Activated T-cell treated with anti-CD3 and anti-CD28 coated beads, Interleukin-2, amount 50 U/mL, for 24 hours (primary cell): Measurements from ENCODE around the gene DYNC2H1.

Experiments used
- DNase-seq: peaks from one replicate; pipeline ENCODE4 v3.0.0-alpha.2; 2020
- H3K27ac Mint-ChIP-seq: 2 replicates; pipeline ENCODE4 v1.8.0; 2020; ENCODE audit warnings: mild to moderate bottlenecking, mixed read lengths
- H3K27me3 Mint-ChIP-seq: 2 replicates; pipeline ENCODE4 v1.8.0; 2020; ENCODE audit warnings: mixed read lengths
- H3K36me3 Mint-ChIP-seq: 2 replicates; pipeline ENCODE4 v1.8.0; 2020; ENCODE audit warnings: low read depth, mixed read lengths
- H3K4me1 Mint-ChIP-seq: 2 replicates; pipeline ENCODE4 v1.8.0; 2020; ENCODE audit warnings: low read depth, mixed read lengths
- H3K4me3 Mint-ChIP-seq: 2 replicates; pipeline ENCODE4 v1.8.0; 2020; ENCODE audit warnings: mild to moderate bottlenecking, moderate library complexity, mixed read lengths
- H3K9me3 Mint-ChIP-seq: 2 replicates; pipeline ENCODE4 v1.8.0; 2020; ENCODE audit warnings: mixed read lengths

The DYNC2H1 gene

DNA sequence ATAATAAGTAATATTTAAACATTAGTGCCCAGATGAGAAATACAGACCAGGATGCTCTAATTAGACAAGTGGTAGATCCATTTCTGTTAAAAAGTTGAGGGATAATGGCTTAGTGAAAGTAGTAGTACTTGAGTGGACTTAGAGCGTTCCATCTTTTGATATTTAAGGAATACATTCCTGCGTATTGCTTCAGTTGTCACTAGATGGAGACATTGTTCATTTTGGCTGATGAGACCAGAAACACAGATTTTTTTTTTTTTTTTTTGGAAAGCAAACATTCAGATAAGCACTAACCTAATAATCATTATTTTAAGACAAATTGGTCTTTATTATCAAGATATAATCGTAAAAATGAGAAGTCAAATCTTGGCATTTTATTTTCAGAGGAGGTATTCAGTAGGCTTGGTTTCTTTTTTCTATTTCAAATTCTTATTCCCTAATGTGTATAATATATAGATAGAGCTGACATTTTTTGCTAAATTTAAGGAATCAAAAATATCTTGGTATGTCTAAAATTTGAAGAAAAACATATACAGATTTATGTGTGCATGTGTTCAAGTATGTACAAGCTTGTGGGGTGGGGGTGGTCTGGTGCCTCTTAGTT, 92.9 kb downstream of the DYNC2H1 start:
- no peak overlapping the region for H3K4me3 Mint-ChIP-seq
- H3K9me3 Mint-ChIP-seq = no peaks in the 10 kb centered on the region
- H3K36me3 Mint-ChIP-seq = peaks cover 5% of the 10 kb centered on the region
- no peak for DNase-seq
- H3K4me1 Mint-ChIP-seq = no peaks in the 10 kb centered on the region
- H3K27ac Mint-ChIP-seq = no peak overlapping the region
- no peaks in the 10 kb centered on the region for H3K27me3 Mint-ChIP-seq

DNA sequence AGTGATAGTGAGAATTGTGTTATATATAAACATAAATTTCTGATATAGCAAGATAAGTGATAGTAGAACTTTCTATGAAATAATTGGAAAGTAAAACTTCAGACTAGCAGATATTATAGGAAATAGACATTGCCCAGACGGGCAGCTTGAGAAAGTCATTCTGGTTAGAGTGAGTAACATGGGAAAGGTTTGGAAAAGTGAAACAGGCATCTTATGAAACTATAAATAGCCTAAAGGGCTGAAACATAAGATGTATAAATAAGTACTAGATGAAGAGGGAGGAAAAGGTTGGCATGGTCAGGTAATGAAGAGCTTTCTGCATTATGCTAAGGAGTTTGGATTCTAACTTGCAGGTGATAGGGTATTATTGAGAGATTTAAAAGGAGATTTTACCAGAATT, 101.3 kb downstream of the DYNC2H1 start:
- H3K4me3 Mint-ChIP-seq = no peak overlapping the region
- no peaks in the 10 kb centered on the region for H3K9me3 Mint-ChIP-seq
- H3K36me3 Mint-ChIP-seq = no peaks in the 10 kb centered on the region
- no peak for DNase-seq
- no peaks in the 10 kb centered on the region for H3K4me1 Mint-ChIP-seq
- no peaks in the 10 kb centered on the region for H3K27me3 Mint-ChIP-seq
- no peak overlapping the region for H3K27ac Mint-ChIP-seq

DNA sequence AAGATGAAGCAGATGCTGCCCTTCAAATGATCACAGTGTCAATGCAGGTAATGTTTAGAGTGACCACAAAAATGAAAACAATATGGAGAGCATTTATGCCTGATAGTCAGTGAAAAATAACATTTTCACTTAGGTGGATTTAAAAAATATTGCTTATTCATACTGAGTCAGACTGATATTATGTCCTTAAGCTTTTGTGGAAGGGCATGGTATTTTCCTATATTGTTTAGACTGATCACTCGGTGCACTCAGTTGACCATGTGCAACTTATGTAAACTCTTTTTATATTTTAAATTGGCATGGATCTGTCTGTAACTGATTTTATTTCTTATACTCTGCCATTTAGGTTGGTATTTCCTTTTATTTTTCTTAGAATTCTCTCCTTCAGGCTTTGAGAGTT, 106.6 kb downstream of the DYNC2H1 start:
- H3K27me3 Mint-ChIP-seq = no peaks in the 10 kb centered on the region
- no peak overlapping the region for H3K4me3 Mint-ChIP-seq
- no peak for DNase-seq
- H3K36me3 Mint-ChIP-seq = no peaks in the 10 kb centered on the region
- H3K4me1 Mint-ChIP-seq = no peaks in the 10 kb centered on the region
- no peaks in the 10 kb centered on the region for H3K9me3 Mint-ChIP-seq
- H3K27ac Mint-ChIP-seq = no peak overlapping the region

DNA sequence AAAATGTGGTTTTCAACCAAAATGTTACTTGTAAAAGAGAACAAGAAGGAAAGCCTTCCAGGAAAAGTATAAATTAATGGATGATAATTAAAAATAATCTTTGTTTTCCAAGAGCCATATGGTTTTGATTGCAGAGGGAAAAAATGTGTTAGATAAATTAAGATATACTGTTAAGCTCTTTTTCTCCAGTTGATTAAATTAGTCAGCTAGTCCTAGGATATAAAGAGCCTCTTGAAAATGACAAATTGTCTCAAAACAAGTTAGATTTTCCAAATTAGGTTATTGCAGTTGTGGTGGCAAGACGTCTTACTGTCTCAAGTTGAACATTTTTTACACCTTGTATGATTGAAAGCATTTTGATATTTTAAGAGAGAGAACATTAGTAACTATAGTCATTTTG, 110.9 kb downstream of the DYNC2H1 start:
- no peaks in the 10 kb centered on the region for H3K4me1 Mint-ChIP-seq
- no peak overlapping the region for H3K27ac Mint-ChIP-seq
- H3K4me3 Mint-ChIP-seq = no peak overlapping the region
- H3K27me3 Mint-ChIP-seq = no peaks in the 10 kb centered on the region
- no peak for DNase-seq
- no peaks in the 10 kb centered on the region for H3K36me3 Mint-ChIP-seq
- H3K9me3 Mint-ChIP-seq = no peaks in the 10 kb centered on the region

DNA sequence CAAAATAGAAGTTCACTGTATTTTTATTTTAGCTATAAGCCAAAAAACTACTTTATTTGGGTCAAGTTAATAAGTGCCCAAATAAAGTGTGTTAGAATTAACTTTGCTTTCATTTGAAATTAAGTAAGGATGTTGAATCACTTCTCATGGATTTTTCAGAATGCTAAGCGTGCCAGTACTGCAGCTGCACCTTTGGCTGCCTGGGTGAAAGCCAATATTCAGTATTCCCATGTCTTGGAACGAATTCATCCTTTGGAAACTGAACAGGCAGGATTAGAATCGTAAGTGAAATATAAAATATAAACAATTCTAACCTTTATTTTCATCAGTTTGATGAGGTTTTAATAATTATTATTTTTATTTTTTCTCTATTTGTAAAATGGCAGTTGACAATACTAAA, 113.6 kb downstream of the DYNC2H1 start:
- H3K27me3 Mint-ChIP-seq = no peaks in the 10 kb centered on the region
- no peak overlapping the region for H3K4me3 Mint-ChIP-seq
- DNase-seq = no peak
- H3K4me1 Mint-ChIP-seq = no peaks in the 10 kb centered on the region
- no peaks in the 10 kb centered on the region for H3K36me3 Mint-ChIP-seq
- H3K9me3 Mint-ChIP-seq = no peaks in the 10 kb centered on the region
- H3K27ac Mint-ChIP-seq = no peak overlapping the region

DNA sequence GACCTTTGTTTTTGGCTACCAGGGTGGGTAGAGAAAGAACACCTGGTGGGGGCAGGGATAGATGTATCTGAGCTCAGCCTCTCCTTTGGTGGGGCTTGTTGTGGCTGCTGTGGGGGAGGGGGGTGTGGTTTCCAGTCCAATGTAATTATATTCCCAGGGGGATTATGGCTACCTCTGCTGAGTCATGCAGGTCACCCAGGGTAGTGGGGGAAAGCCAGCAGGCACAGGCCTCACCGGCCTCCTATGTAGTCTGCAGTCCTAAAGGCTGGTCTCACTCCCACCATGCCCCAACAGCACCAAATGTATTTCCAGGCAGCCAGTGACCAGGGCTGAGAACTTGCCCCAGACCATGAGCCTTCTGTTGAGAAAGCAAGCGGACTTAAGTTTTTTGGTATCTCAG, 119.6 kb downstream of the DYNC2H1 start:
- H3K36me3 Mint-ChIP-seq = no peaks in the 10 kb centered on the region

DNA sequence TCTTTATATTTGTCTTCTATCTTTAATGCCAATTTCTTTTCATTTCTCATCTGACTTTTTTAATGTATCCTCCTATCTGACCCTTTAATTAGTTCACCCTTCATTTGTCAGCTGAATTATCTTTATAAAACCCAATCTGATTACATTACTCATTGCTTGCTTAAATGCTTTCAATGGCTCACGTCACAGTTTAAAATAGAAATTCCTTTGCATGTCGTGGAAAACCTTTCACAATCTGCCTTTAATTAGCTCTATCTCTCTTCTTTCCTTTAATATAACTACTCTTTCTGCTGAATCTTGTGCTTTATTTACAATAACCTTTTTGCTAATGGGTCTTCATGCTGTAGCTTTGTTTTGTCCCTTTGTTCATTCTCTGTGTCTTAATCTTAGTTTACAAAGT, 125.7 kb downstream of the DYNC2H1 start:
- no peaks in the 10 kb centered on the region for H3K9me3 Mint-ChIP-seq
- H3K27me3 Mint-ChIP-seq = no peaks in the 10 kb centered on the region
- no peaks in the 10 kb centered on the region for H3K4me1 Mint-ChIP-seq
- no peak overlapping the region for H3K4me3 Mint-ChIP-seq
- H3K36me3 Mint-ChIP-seq = no peaks in the 10 kb centered on the region
- no peak overlapping the region for H3K27ac Mint-ChIP-seq
- no peak for DNase-seq

More for the DNA sequence above, 119.6 kb downstream of the DYNC2H1 start:
- no peak for DNase-seq
- no peaks in the 10 kb centered on the region for H3K4me1 Mint-ChIP-seq
- H3K9me3 Mint-ChIP-seq = no peaks in the 10 kb centered on the region
- no peak overlapping the region for H3K4me3 Mint-ChIP-seq
- H3K27me3 Mint-ChIP-seq = no peaks in the 10 kb centered on the region
- no peak overlapping the region for H3K27ac Mint-ChIP-seq

DNA sequence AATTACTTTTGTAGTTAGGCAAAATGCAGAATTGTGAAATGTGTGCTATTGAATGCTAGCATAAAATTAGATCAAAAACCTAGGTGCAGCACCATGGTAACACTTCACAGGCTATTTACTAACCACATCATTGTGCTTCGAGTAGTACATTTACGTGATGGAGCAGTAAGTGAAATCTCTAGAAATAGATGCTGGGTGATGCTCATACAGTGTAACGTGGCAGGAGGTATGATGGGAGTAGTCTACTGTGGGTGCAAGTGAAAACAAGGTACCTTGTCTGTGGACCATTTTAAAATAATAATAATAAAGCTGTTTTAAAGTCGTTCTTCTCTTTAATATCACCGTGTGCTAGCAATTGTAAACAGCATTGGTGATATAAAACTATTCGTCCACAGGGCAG, 132.3 kb downstream of the DYNC2H1 start:
- Mint-ChIP-seq H3K27me3 (no peaks in the 10 kb centered on the region), H3K9me3 (no peaks in the 10 kb centered on the region), H3K36me3 (no peaks in the 10 kb centered on the region), H3K4me1 (no peaks in the 10 kb centered on the region), H3K27ac (no peak overlapping the region), H3K4me3 (no peak overlapping the region)
- DNase-seq = no peak

DNA sequence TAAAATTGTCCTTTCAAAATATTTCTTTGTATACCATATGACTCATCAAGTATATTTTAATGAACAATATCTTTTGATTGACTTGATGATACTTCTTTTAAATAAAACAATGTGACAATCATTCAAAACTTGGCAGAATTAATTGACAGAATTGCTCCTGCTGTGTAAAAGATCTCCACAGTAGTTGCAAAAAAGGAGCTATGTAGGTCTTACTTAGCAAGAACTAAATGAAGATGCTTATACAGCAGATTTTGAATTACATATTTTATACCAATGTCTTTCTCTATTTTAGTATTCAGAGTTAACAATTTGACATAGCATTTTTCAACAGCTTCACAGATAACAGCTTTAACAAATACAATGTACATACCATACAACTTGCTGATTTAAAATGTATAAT, 144.9 kb downstream of the DYNC2H1 start:
- no peaks in the 10 kb centered on the region for H3K27me3 Mint-ChIP-seq
- H3K4me3 Mint-ChIP-seq = no peak overlapping the region
- H3K9me3 Mint-ChIP-seq = no peaks in the 10 kb centered on the region
- no peak for DNase-seq
- H3K36me3 Mint-ChIP-seq = no peaks in the 10 kb centered on the region
- no peaks in the 10 kb centered on the region for H3K4me1 Mint-ChIP-seq
- H3K27ac Mint-ChIP-seq = no peak overlapping the region

DNA sequence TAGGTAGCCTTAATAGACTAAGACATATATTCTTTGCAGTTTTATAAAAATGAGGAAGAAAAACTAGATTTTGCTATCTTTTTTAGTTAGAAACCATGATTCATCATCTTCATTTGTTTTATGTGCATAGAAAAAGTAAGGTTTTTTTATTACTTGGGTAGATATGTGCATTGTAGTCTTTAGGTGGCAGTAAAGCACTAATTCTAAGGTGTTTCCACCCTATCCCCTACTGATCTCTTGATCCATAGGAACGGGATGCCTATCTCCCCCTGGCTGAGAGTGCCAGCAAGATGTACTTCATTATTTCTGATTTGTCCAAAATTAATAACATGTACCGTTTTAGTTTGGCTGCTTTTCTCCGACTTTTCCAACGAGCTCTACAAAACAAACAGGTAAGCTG, 148.1 kb downstream of the DYNC2H1 start:
- Mint-ChIP-seq H3K4me3 (no peak overlapping the region), H3K27ac (no peak overlapping the region), H3K4me1 (no peaks in the 10 kb centered on the region), H3K36me3 (peaks cover 2% of the 10 kb centered on the region), H3K27me3 (no peaks in the 10 kb centered on the region), H3K9me3 (no peaks in the 10 kb centered on the region)
- DNase-seq = no peak

DNA sequence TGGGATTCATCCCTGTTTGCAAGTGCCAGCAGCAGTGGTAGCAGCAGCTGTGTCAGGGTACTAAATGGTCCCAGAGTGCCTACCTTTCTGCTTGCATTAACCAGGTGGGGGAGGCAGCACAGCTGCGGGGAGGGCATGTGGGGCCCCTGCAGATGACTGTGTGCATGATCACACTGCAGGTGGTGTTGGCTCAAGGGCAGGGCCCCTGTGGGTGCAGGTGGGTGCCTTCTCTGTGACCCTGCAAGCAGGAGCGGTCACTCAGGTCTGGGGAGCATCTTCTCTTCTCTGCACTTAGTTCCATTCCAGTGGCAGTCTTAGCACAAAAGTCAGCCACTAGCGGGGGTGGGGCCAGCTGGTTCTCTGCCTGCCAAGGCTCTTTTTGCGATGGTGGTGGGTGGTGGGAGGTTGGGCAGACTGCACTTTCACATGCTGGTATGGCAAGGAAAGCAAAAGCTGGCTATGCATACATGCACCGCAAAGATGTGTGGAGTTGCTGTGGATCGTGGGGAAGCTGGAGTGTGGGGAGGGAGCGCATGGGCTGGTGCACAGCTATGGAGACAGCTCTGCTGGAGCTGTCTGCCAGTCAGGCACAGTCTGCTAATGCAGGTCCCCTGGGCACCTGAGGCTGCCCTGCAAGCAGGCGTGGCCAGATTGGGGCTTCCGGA, 157.1 kb downstream of the DYNC2H1 start:
- Mint-ChIP-seq H3K27ac (no peak overlapping the region), H3K9me3 (no peaks in the 10 kb centered on the region), H3K36me3 (no peaks in the 10 kb centered on the region), H3K27me3 (no peaks in the 10 kb centered on the region), H3K4me3 (no peak overlapping the region), H3K4me1 (no peaks in the 10 kb centered on the region)
- no peak for DNase-seq

DNA sequence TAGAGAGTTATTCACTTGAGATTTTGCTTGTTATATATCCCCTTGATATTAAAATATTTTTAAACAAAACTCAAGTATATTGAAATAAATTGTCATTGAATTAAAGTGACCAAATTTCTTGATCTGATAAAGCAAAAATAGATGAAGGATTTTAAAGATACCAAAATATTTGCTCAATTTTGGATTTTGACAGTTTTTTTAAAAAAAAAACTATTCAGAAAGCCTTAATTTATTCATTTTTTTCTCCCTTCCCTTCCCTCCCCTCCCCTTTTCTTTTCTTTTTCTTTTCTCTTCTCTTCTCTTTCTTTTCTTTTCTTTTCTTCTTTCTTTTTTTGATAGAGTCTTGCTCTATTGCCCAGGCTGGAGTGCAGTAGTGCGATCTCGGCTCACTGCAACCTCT, 163.7 kb downstream of the DYNC2H1 start:
- DNase-seq = no peak
- no peaks in the 10 kb centered on the region for H3K27me3 Mint-ChIP-seq

DNA sequence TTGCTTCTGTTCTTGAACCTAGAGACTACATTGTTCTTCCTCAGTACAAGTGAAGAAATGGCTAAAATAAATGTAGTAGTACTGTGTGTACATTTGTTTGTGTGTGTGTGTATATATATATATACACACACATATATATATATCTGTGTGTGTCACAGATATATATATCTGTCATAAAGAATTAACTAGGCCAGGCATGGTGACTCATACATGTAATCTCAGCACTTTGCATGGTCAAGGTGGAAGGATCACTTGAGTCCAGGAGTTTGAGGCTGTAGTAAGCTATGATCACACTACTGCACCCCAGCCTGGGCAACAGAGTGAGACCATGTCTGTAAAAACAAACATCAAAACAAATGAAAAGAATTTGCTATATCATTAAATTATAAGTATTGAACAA, 164.8 kb downstream of the DYNC2H1 start:
- Mint-ChIP-seq H3K27ac (no peak overlapping the region), H3K4me1 (no peaks in the 10 kb centered on the region), H3K36me3 (no peaks in the 10 kb centered on the region), H3K9me3 (no peaks in the 10 kb centered on the region), H3K27me3 (no peaks in the 10 kb centered on the region), H3K4me3 (no peak overlapping the region)
- no peak for DNase-seq

More for the DNA sequence above, 163.7 kb downstream of the DYNC2H1 start:
- H3K36me3 Mint-ChIP-seq = no peaks in the 10 kb centered on the region
- no peaks in the 10 kb centered on the region for H3K9me3 Mint-ChIP-seq
- H3K27ac Mint-ChIP-seq = no peak overlapping the region
- H3K4me1 Mint-ChIP-seq = no peaks in the 10 kb centered on the region
- no peak overlapping the region for H3K4me3 Mint-ChIP-seq

DNA sequence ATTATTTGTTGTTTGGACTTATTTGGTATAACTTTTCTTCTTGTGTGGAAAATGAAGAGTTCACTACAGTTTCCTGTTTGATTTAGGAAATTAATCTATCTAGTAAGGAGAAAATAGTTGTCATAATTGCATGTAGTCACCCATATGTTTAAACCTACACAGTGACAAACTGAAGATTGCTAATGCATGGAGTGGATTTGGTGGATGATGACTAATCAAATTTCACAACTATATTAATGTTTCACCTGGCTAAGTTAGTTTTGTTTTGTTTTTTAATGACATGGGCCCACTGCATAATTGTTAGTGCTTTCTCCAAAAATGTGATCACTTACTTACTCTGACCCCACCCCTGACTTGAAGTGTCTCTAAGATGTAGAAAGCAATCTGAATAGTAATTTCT, 170.6 kb downstream of the DYNC2H1 start:
- no peaks in the 10 kb centered on the region for H3K36me3 Mint-ChIP-seq
- no peaks in the 10 kb centered on the region for H3K4me1 Mint-ChIP-seq
- no peak for DNase-seq
- H3K9me3 Mint-ChIP-seq = no peaks in the 10 kb centered on the region
- no peak overlapping the region for H3K4me3 Mint-ChIP-seq
- H3K27me3 Mint-ChIP-seq = no peaks in the 10 kb centered on the region
- H3K27ac Mint-ChIP-seq = no peak overlapping the region

DNA sequence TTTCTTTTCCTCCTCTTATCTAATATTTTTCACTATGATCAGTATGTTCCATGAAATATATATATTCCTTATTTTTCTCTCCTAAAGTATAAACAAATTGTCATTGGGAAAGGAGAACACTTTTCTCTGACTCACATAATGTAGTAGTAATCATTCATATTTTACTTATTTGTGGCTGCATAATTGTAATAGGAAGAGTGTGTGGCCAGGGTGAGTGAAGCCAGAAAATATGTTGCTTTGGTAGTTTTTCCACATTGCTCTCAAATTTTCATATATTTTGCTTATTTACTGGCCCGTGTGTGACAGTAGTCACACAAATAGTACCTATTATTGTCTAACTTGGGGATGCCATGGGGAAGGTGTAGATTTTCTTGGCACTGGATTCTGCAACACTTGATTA, 172.1 kb downstream of the DYNC2H1 start:
- Mint-ChIP-seq H3K4me1 (no peaks in the 10 kb centered on the region), H3K4me3 (no peak overlapping the region), H3K36me3 (no peaks in the 10 kb centered on the region), H3K27me3 (no peaks in the 10 kb centered on the region), H3K27ac (no peak overlapping the region), H3K9me3 (no peaks in the 10 kb centered on the region)
- DNase-seq = no peak

DNA sequence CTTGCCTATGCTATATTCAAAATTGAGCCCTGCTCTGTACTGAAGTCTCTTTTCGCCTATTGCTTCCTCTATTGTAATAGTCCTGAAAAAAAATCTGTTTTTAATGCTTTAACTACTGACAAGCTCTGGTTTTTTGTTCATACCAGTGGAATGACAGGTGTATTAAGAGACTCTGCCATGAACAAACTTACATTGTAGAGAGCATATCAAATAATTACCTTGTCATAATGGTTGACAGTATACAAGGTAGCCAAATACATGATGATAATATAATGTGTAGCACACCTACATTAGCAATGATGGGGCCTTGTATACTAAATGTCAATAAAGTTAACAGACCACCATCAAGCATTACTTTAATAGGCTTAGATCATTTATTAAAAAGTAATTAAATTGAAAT, 175.0 kb downstream of the DYNC2H1 start:
- no peaks in the 10 kb centered on the region for H3K27me3 Mint-ChIP-seq
- H3K9me3 Mint-ChIP-seq = no peaks in the 10 kb centered on the region
- no peaks in the 10 kb centered on the region for H3K36me3 Mint-ChIP-seq
- no peak overlapping the region for H3K4me3 Mint-ChIP-seq
- no peak overlapping the region for H3K27ac Mint-ChIP-seq
- DNase-seq = no peak
- H3K4me1 Mint-ChIP-seq = no peaks in the 10 kb centered on the region
